HL-60 (cell line): ENCODE results near the gene CCSER1.

Source experiments
- DNase-seq, 2 experiments: peaks; one replicate each; pipeline ENCODE4 v3.0.0-alpha.2; 2010 to 2020; ENCODE audit warnings: low read depth in 1 of 2, low spot score in 1 of 2
- H3K27ac ChIP-seq: fragments of 250-450 bp; sonication (Bioruptor Pico); replicated peaks from 2 replicates; pipeline ENCODE4 v1.5.1; 2020; ENCODE audit warnings: mild to moderate bottlenecking, moderate library complexity
- H3K27me3 ChIP-seq: fragments of 250-450 bp; sonication (Bioruptor Pico); 2 replicates; pipeline ENCODE4 v1.5.1; 2021; ENCODE audit warnings: mild to moderate bottlenecking, moderate library complexity; ENCODE audit not compliant: insufficient read depth, poor library complexity, severe bottlenecking
- H3K4me3 ChIP-seq: replicated peaks from 2 replicates; pipeline ENCODE4 v1.5.1; 2011; ENCODE audit warnings: mild to moderate bottlenecking, control low read depth, low read length; ENCODE audit not compliant: insufficient read depth
- GABPA ChIP-seq: IDR thresholded peaks from 2 replicates; pipeline ENCODE4 v1.6.1; 2012; ENCODE audit warnings: low read depth
- POLR2AphosphoS5 ChIP-seq: IDR thresholded peaks from 2 replicates; pipeline ENCODE4 v1.6.1; 2012; ENCODE audit warnings: low read depth
- SPI1 ChIP-seq: IDR thresholded peaks from 2 replicates; pipeline ENCODE4 v1.6.1; 2012; ENCODE audit warnings: low read depth, mild to moderate bottlenecking, borderline replicate concordance
- TF ChIP-seq, protein P1 (sequence below): IDR thresholded peaks from 2 replicates; pipeline ENCODE4 v1.6.1; 2012; ENCODE audit warnings: low read depth; ENCODE audit not compliant: insufficient replicate concordance
- TF ChIP-seq, protein P2 (sequence below): IDR thresholded peaks from one replicate; pipeline ENCODE4 v1.5.1; 2011; ENCODE audit warnings: low read length, control low read depth, inconsistent platforms; ENCODE audit not compliant: insufficient read depth

The CCSER1 gene

DNA sequence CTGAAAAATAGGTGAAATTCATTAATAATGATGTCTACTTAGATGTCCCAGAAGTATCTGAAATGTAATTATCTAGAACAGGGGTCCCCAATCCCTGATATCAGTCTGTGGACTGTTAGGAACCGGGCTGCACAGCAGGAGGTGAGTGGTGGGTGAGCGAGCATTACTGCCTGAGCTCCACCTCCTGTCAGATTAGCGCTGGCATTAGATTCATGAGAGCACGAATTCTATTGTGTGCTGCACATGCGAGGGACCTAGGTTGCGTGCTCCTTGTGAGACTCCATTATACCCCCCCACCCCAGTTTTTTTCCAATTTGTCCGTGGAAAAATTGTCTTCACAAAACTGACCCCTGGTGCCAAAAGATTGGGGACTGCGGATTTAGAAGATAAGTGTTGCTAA lies 458.8 kb downstream of the CCSER1 start:
- no peak for TF ChIP-seq GABPA
- TF ChIP-seq, protein P1, sequence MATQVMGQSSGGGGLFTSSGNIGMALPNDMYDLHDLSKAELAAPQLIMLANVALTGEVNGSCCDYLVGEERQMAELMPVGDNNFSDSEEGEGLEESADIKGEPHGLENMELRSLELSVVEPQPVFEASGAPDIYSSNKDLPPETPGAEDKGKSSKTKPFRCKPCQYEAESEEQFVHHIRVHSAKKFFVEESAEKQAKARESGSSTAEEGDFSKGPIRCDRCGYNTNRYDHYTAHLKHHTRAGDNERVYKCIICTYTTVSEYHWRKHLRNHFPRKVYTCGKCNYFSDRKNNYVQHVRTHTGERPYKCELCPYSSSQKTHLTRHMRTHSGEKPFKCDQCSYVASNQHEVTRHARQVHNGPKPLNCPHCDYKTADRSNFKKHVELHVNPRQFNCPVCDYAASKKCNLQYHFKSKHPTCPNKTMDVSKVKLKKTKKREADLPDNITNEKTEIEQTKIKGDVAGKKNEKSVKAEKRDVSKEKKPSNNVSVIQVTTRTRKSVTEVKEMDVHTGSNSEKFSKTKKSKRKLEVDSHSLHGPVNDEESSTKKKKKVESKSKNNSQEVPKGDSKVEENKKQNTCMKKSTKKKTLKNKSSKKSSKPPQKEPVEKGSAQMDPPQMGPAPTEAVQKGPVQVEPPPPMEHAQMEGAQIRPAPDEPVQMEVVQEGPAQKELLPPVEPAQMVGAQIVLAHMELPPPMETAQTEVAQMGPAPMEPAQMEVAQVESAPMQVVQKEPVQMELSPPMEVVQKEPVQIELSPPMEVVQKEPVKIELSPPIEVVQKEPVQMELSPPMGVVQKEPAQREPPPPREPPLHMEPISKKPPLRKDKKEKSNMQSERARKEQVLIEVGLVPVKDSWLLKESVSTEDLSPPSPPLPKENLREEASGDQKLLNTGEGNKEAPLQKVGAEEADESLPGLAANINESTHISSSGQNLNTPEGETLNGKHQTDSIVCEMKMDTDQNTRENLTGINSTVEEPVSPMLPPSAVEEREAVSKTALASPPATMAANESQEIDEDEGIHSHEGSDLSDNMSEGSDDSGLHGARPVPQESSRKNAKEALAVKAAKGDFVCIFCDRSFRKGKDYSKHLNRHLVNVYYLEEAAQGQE, result no peak
- TF ChIP-seq, protein P2, sequence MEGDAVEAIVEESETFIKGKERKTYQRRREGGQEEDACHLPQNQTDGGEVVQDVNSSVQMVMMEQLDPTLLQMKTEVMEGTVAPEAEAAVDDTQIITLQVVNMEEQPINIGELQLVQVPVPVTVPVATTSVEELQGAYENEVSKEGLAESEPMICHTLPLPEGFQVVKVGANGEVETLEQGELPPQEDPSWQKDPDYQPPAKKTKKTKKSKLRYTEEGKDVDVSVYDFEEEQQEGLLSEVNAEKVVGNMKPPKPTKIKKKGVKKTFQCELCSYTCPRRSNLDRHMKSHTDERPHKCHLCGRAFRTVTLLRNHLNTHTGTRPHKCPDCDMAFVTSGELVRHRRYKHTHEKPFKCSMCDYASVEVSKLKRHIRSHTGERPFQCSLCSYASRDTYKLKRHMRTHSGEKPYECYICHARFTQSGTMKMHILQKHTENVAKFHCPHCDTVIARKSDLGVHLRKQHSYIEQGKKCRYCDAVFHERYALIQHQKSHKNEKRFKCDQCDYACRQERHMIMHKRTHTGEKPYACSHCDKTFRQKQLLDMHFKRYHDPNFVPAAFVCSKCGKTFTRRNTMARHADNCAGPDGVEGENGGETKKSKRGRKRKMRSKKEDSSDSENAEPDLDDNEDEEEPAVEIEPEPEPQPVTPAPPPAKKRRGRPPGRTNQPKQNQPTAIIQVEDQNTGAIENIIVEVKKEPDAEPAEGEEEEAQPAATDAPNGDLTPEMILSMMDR, result no peak
- TF ChIP-seq SPI1, result no peak
- no peak for TF ChIP-seq POLR2AphosphoS5
- H3K27ac ChIP-seq, result no peak overlapping the region
- H3K4me3 ChIP-seq, result no peak overlapping the region
- no peaks in the 10 kb centered on the region for H3K27me3 ChIP-seq
- DNase-seq, result no peak

DNA sequence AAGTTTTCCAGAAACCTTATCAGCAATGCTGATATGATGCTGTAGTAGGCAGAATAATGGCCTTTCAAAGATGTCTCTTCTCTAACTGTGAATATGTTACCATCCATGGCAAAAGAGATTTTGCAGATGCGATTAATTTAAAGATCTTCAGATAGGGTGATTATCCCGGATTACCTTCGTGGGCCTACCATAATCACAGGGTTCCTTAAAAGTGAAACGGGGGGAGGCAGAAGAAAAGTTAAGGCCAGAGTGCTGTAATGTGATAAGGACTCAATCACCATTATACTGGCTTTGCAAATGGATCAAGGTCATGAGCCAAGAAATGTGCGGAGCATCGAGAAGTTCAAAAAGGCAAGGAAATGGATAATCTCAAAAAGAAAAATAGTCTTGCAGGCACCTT lies 459.6 kb downstream of the CCSER1 start:
- H3K4me3 ChIP-seq, result no peak overlapping the region
- DNase-seq, result no peak
- TF ChIP-seq, protein P1, result no peak
- no peak for TF ChIP-seq POLR2AphosphoS5
- TF ChIP-seq GABPA, result no peak
- TF ChIP-seq, protein P2, result no peak
- TF ChIP-seq SPI1, result no peak

DNA sequence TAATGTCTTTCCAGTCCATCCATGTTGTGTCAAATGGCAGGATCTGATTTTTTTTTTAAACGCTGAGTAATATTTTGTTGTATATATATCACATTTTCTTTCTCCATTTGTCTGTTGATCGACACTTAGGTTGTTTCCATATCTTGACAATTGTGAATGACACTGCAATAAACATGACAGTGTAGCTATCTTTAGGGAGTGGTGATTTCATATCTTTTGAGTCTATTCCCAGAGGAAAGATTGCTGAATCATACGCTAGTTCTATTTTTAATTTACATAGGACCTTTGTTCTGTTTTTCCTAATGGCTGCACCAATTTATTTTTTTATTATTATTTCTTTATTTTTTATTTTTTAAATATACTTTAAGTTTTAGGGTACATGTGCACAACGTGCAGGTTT lies 470.7 kb downstream of the CCSER1 start:
- Histone ChIP-seq H3K4me3 (no peak overlapping the region), H3K27me3 (no peaks in the 10 kb centered on the region), H3K27ac (no peak overlapping the region)
- no peak for DNase-seq
- no peak for TF ChIP-seq POLR2AphosphoS5

More for the DNA sequence above, 459.6 kb downstream of the CCSER1 start:
- no peak overlapping the region for H3K27ac ChIP-seq
- H3K27me3 ChIP-seq, result no peaks in the 10 kb centered on the region

DNA sequence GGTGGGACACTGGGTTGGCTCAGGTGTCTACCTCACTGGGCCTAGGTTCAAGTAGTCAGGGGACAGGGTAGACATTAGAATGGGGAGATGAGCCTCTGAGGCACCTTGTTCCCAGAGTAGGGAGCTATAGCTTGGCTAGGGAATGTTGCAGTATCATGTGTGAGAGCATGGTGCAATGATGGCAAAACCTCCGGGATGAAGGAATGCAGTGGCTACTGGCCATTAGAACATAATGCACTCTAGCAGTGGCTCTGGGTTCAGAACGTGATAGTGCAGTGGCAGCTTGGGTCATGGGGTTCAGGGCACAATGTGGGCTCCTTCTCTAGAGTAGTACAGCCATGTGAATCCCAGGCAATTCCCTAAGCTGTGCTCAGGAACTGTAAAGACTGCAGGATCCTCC lies 471.5 kb downstream of the CCSER1 start:
- H3K27me3 ChIP-seq, result no peaks in the 10 kb centered on the region
- no peak overlapping the region for H3K4me3 ChIP-seq
- no peak for TF ChIP-seq GABPA
- TF ChIP-seq, protein P2, result no peak
- no peak for TF ChIP-seq POLR2AphosphoS5
- TF ChIP-seq, protein P1, result no peak
- TF ChIP-seq SPI1, result no peak
- no peak overlapping the region for H3K27ac ChIP-seq
- no peak for DNase-seq
